ENCODE data around the gene ROR1.

DNA sequence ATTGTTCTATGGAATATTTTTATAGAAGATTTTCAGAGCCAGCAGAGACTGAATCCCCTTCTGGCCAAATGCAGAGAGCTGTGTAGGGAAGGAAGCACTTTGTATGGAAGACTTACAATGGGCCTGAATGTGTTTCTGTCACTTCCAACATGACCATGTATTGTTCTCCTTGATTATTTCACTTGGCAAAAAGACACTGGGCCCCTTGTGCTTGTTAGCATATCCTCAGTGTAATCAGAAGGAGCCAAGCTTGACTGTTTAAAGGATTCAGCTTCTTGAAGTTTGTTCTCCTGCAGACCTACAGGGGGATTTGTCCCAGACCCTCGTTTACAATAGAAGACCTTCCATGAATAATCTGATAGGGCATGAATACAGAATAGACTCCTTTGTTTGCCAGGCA, 381.5 kb downstream of the ROR1 start:
- TF ChIP-seq, protein P1, sequence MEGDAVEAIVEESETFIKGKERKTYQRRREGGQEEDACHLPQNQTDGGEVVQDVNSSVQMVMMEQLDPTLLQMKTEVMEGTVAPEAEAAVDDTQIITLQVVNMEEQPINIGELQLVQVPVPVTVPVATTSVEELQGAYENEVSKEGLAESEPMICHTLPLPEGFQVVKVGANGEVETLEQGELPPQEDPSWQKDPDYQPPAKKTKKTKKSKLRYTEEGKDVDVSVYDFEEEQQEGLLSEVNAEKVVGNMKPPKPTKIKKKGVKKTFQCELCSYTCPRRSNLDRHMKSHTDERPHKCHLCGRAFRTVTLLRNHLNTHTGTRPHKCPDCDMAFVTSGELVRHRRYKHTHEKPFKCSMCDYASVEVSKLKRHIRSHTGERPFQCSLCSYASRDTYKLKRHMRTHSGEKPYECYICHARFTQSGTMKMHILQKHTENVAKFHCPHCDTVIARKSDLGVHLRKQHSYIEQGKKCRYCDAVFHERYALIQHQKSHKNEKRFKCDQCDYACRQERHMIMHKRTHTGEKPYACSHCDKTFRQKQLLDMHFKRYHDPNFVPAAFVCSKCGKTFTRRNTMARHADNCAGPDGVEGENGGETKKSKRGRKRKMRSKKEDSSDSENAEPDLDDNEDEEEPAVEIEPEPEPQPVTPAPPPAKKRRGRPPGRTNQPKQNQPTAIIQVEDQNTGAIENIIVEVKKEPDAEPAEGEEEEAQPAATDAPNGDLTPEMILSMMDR (conservative IDR thresholded peaks at IDR 0.05; ENCODE audit: low read depth, low read length): no peak
- TF ChIP-seq CEBPB (IDR thresholded peaks at IDR 0.05; ENCODE audit: low read depth, low read length) (no peak), BHLHE40 (IDR thresholded peaks at IDR 0.05; ENCODE audit: low read depth, low read length) (no peak), POLR2A (IDR thresholded peaks at IDR 0.05; ENCODE audit: low read depth, low read length) (no peak), RCOR1 (IDR thresholded peaks at IDR 0.05; ENCODE audit: insufficient replicate concordance, low read length) (no peak), MAZ (IDR thresholded peaks at IDR 0.05; ENCODE audit: borderline replicate concordance, low read depth, low read length) (no peak), SMC3 (IDR thresholded peaks at IDR 0.05; ENCODE audit: low read depth, low read length) (no peak), MAFK (IDR thresholded peaks at IDR 0.05; ENCODE audit: low read depth, low read length) (no peak)
- TF ChIP-seq, protein P2, sequence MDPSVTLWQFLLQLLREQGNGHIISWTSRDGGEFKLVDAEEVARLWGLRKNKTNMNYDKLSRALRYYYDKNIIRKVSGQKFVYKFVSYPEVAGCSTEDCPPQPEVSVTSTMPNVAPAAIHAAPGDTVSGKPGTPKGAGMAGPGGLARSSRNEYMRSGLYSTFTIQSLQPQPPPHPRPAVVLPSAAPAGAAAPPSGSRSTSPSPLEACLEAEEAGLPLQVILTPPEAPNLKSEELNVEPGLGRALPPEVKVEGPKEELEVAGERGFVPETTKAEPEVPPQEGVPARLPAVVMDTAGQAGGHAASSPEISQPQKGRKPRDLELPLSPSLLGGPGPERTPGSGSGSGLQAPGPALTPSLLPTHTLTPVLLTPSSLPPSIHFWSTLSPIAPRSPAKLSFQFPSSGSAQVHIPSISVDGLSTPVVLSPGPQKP (IDR thresholded peaks at IDR 0.05; ENCODE audit: borderline replicate concordance, low read depth, low read length): no peak
